Activated CD4-positive, alpha-beta T cell treated with anti-CD3 and anti-CD28 coated beads, Interleukin-2, amount 10 ng/mL, durations not matched to agents 7 days and 5 days (primary cell): ENCODE measurements around the gene SMC1A. TPM values are rescaled to one million over a fixed set of nuclear protein-coding genes. Genes with fewer than 3 reads are reported as not detected.

Experiments
- CTCF ChIA-PET: fragments of 350-600 bp; sonication (Branson Sonifier 250); formaldehyde crosslinking; loops from one replicate; lab custom pipeline; 2021; ENCODE audit warnings: antibody characterized with exemption; lab: Charles Lee
- POLR2A ChIA-PET: fragments of 350-600 bp; sonication (Branson Sonifier 250); formaldehyde crosslinking; loops from one replicate; lab custom pipeline; 2021; ENCODE audit warnings: antibody characterized with exemption; lab: Charles Lee
- DNase-seq: peaks from one replicate; pipeline ENCODE4 v3.0.0-alpha.2; 2020
- H3K27ac Mint-ChIP-seq: one replicate; pipeline ENCODE4 v1.8.0; 2021; ENCODE audit warnings: mild to moderate bottlenecking, moderate library complexity, mixed read lengths
- H3K27me3 Mint-ChIP-seq: one replicate; pipeline ENCODE4 v1.8.0; 2021; ENCODE audit warnings: mixed read lengths
- H3K36me3 Mint-ChIP-seq: one replicate; pipeline ENCODE4 v1.8.0; 2021; ENCODE audit warnings: low read depth, mixed read lengths
- H3K4me1 Mint-ChIP-seq: one replicate; pipeline ENCODE4 v1.8.0; 2021; ENCODE audit warnings: mixed read lengths
- H3K4me3 Mint-ChIP-seq: one replicate; pipeline ENCODE4 v1.8.0; 2021; ENCODE audit warnings: mild to moderate bottlenecking, moderate library complexity, mixed read lengths
- H3K9me3 Mint-ChIP-seq: one replicate; pipeline ENCODE4 v1.8.0; 2021; ENCODE audit warnings: mixed read lengths
- total RNA-seq, 2 experiments: library from RNA; stranded (reverse); gene quantifications; one replicate each; pipeline ENCODE4 v1.2.3, GENCODE V29; 2021

SMC1A gene
- total RNA-seq, 2 experiments from 2014 or later = 157 to 159 TPM

GRCh38 chrX:53412446-53412845 is 10.0 kb downstream of the SMC1A start:
- H3K36me3 Mint-ChIP-seq = peaks cover 26% of the 10 kb centered on the region
- H3K27me3 Mint-ChIP-seq = no peaks in the 10 kb centered on the region
- ChIA-PET POLR2A (no interaction called here), CTCF (interaction anchor here (1.3 to 2.0 kb wide), 2 partner anchors 9 to 37 kb away, joined by 3 to 6 read pairs; partner anchors contain the start of genes RIBC1 and SMC1A)
- H3K4me1 Mint-ChIP-seq = peaks cover 1% of the 10 kb centered on the region
- no peak overlapping the region for H3K27ac Mint-ChIP-seq
- no peak for DNase-seq
- no peaks in the 10 kb centered on the region for H3K9me3 Mint-ChIP-seq
- H3K4me3 Mint-ChIP-seq = no peak overlapping the region

- peaks cover 32% of the 10 kb centered on the region for H3K36me3 Mint-ChIP-seq
- no peaks in the 10 kb centered on the region for H3K27me3 Mint-ChIP-seq
- no peak overlapping the region for H3K4me3 Mint-ChIP-seq
- no peaks in the 10 kb centered on the region for H3K4me1 Mint-ChIP-seq
- CTCF ChIA-PET = interaction anchor here (1.0 kb wide), 1 partner anchor 19 kb away, joined by 3 read pairs; the partner anchor contains the start of genes RIBC1 and SMC1A
- POLR2A ChIA-PET = no interaction called here
- H3K27ac Mint-ChIP-seq = no peak overlapping the region
- DNase-seq = no peak
- H3K9me3 Mint-ChIP-seq = no peaks in the 10 kb centered on the region
These were observed 18.9 kb downstream of the SMC1A start for GRCh38 chrX:53403535-53403934.

GRCh38 chrX:53398216-53398615 is 24.2 kb downstream of the SMC1A start:
- DNase-seq = no peak
- H3K27me3 Mint-ChIP-seq = no peaks in the 10 kb centered on the region
- H3K9me3 Mint-ChIP-seq = no peaks in the 10 kb centered on the region
- CTCF ChIA-PET = interaction anchor here (0.6 kb wide), 1 partner anchor 38 kb away, joined by 3 read pairs; no protein-coding TSS in a partner anchor
- POLR2A ChIA-PET = no interaction called here
- H3K4me3 Mint-ChIP-seq = no peak overlapping the region
- peaks cover 41% of the 10 kb centered on the region for H3K36me3 Mint-ChIP-seq
- no peaks in the 10 kb centered on the region for H3K4me1 Mint-ChIP-seq
- H3K27ac Mint-ChIP-seq = no peak overlapping the region

GRCh38 chrX:53395605-53396298 is 26.7 kb downstream of the SMC1A start:
- Mint-ChIP-seq H3K9me3 (no peaks in the 10 kb centered on the region), H3K27me3 (no peaks in the 10 kb centered on the region), H3K27ac (no peak overlapping the region), H3K4me3 (no peak overlapping the region), H3K4me1 (no peaks in the 10 kb centered on the region), H3K36me3 (peaks cover 26% of the 10 kb centered on the region)
- ChIA-PET CTCF (interaction anchor here (1.0 to 1.1 kb wide), 2 partner anchors 12 to 324 kb away, joined by 3 to 4 read pairs; no protein-coding TSS in a partner anchor), POLR2A (no interaction called here)
- DNase-seq = no peak

GRCh38 chrX:53383376-53384076 is 38.9 kb downstream of the SMC1A start:
- Mint-ChIP-seq H3K36me3 (peaks cover 35% of the 10 kb centered on the region), H3K27ac (no peak overlapping the region), H3K9me3 (no peaks in the 10 kb centered on the region), H3K27me3 (no peaks in the 10 kb centered on the region), H3K4me1 (no peaks in the 10 kb centered on the region), H3K4me3 (no peak overlapping the region)
- DNase-seq = no peak
- POLR2A ChIA-PET = no interaction called here
- CTCF ChIA-PET = interaction anchor here (1.1 to 1.3 kb wide), 4 partner anchors 9 to 264 kb away, joined by 3 to 5 read pairs (median 3); no protein-coding TSS in a partner anchor

- POLR2A ChIA-PET = no interaction called here
- Mint-ChIP-seq H3K4me3 (no peak overlapping the region), H3K36me3 (peaks cover 29% of the 10 kb centered on the region), H3K9me3 (no peaks in the 10 kb centered on the region), H3K4me1 (no peaks in the 10 kb centered on the region), H3K27ac (no peak overlapping the region), H3K27me3 (no peaks in the 10 kb centered on the region)
- CTCF ChIA-PET = interaction anchor here (0.6 kb wide), 1 partner anchor 157 kb away, joined by 3 read pairs; no protein-coding TSS in a partner anchor
- DNase-seq = no peak
These were observed 42.7 kb downstream of the SMC1A start for GRCh38 chrX:53379747-53380146.

GRCh38 chrX:53379008-53379710 is 43.3 kb downstream of the SMC1A start:
- POLR2A ChIA-PET = no interaction called here
- no peaks in the 10 kb centered on the region for H3K4me1 Mint-ChIP-seq

GRCh38 chrX:53377464-53377863 is 45.0 kb downstream of the SMC1A start:
- peaks cover 23% of the 10 kb centered on the region for H3K36me3 Mint-ChIP-seq
- no peak overlapping the region for H3K4me3 Mint-ChIP-seq
- H3K9me3 Mint-ChIP-seq = no peaks in the 10 kb centered on the region
- no peaks in the 10 kb centered on the region for H3K4me1 Mint-ChIP-seq
- POLR2A ChIA-PET = no interaction called here
- H3K27me3 Mint-ChIP-seq = no peaks in the 10 kb centered on the region
- H3K27ac Mint-ChIP-seq = no peak overlapping the region
- CTCF ChIA-PET = no interaction called here
- no peak for DNase-seq

More at GRCh38 chrX:53379008-53379710, 43.3 kb downstream of the SMC1A start:
- H3K9me3 Mint-ChIP-seq = no peaks in the 10 kb centered on the region
- CTCF ChIA-PET = interaction anchor here (0.6 to 1.4 kb wide), 3 partner anchors 95 to 157 kb away, joined by 3 to 4 read pairs (median 3); no protein-coding TSS in a partner anchor
- H3K4me3 Mint-ChIP-seq = no peak overlapping the region
- H3K27me3 Mint-ChIP-seq = no peaks in the 10 kb centered on the region
- H3K36me3 Mint-ChIP-seq = peaks cover 26% of the 10 kb centered on the region
- no peak for DNase-seq
- no peak overlapping the region for H3K27ac Mint-ChIP-seq

- no peaks in the 10 kb centered on the region for H3K4me1 Mint-ChIP-seq
- CTCF ChIA-PET = interaction anchor here (0.6 kb wide), 1 partner anchor 40 kb away, joined by 3 read pairs; no protein-coding TSS in a partner anchor
- no peaks in the 10 kb centered on the region for H3K9me3 Mint-ChIP-seq
These were observed 45.6 kb downstream of the SMC1A start for GRCh38 chrX:53376888-53377287.

GRCh38 chrX:53374923-53375322 is 47.5 kb downstream of the SMC1A start:
- H3K36me3 Mint-ChIP-seq = peaks cover 11% of the 10 kb centered on the region
- no peaks in the 10 kb centered on the region for H3K4me1 Mint-ChIP-seq
- ChIA-PET POLR2A (no interaction called here), CTCF (interaction anchor here (0.7 to 1.0 kb wide), 2 partner anchors 8 to 10 kb away, joined by 4 to 5 read pairs; no protein-coding TSS in a partner anchor)
- H3K9me3 Mint-ChIP-seq = no peaks in the 10 kb centered on the region
- no peak overlapping the region for H3K27ac Mint-ChIP-seq
- H3K27me3 Mint-ChIP-seq = no peaks in the 10 kb centered on the region
- DNase-seq = no peak
- no peak overlapping the region for H3K4me3 Mint-ChIP-seq

More at GRCh38 chrX:53376888-53377287, 45.6 kb downstream of the SMC1A start:
- no peak overlapping the region for H3K4me3 Mint-ChIP-seq
- H3K27ac Mint-ChIP-seq = no peak overlapping the region
- DNase-seq = no peak
- H3K36me3 Mint-ChIP-seq = peaks cover 23% of the 10 kb centered on the region
- POLR2A ChIA-PET = no interaction called here
- H3K27me3 Mint-ChIP-seq = no peaks in the 10 kb centered on the region

- DNase-seq = no peak
- Mint-ChIP-seq H3K36me3 (peaks cover 5% of the 10 kb centered on the region), H3K27ac (no peak overlapping the region), H3K27me3 (no peaks in the 10 kb centered on the region), H3K4me3 (no peak overlapping the region), H3K4me1 (no peaks in the 10 kb centered on the region), H3K9me3 (no peaks in the 10 kb centered on the region)
- POLR2A ChIA-PET = no interaction called here
- CTCF ChIA-PET = interaction anchor here (0.7 to 1.0 kb wide), 2 partner anchors 9 to 10 kb away, joined by 4 to 5 read pairs; no protein-coding TSS in a partner anchor
These were observed 48.1 kb downstream of the SMC1A start for GRCh38 chrX:53374222-53374820.

- CTCF ChIA-PET = interaction anchor here (0.6 to 1.0 kb wide), 2 partner anchors 125 to 200 kb away, joined by 3 to 4 read pairs; no protein-coding TSS in a partner anchor
- peaks cover 3% of the 10 kb centered on the region for H3K36me3 Mint-ChIP-seq
- POLR2A ChIA-PET = no interaction called here
- no peaks in the 10 kb centered on the region for H3K27me3 Mint-ChIP-seq
- no peak overlapping the region for H3K4me3 Mint-ChIP-seq
- no peaks in the 10 kb centered on the region for H3K4me1 Mint-ChIP-seq
- no peaks in the 10 kb centered on the region for H3K9me3 Mint-ChIP-seq
- no peak overlapping the region for H3K27ac Mint-ChIP-seq
- no peak for DNase-seq
These were observed 49.1 kb downstream of the SMC1A start for GRCh38 chrX:53373307-53373706.
